Skin epidermis (tissue), 12 donors: ENCODE measurements around the gene BMPER.

Source experiments
- H3K27ac ChIP-seq, 21 experiments: fragments of 200-600 bp; sonication (generic) in 11 of 21; one replicate each; pipeline ENCODE4 v1.5.0; 2020; ENCODE audit warnings: mild to moderate bottlenecking in 3 of 21, inconsistent platforms in 2 of 21, moderate library complexity in 2 of 21
- H3K4me3 ChIP-seq, 7 experiments: fragments of 200-600 bp; sonication (generic) in 2 of 7; one replicate each; pipeline ENCODE4 v1.5.0; 2020; ENCODE audit warnings: inconsistent platforms in 2 of 7, mild to moderate bottlenecking in 2 of 7, moderate library complexity in 1 of 7

The BMPER gene

GRCh38 chr7:34189031-34189430 is 283.7 kb downstream of the BMPER start:
- no peak overlapping the region for H3K4me3 ChIP-seq

GRCh38 chr7:34190299-34190698 is 285.0 kb downstream of the BMPER start:
- H3K27ac ChIP-seq, result no peak overlapping the region

More at GRCh38 chr7:34189031-34189430, 283.7 kb downstream of the BMPER start:
- H3K27ac ChIP-seq, result no peak overlapping the region

GRCh38 chr7:34191162-34191561 is 285.8 kb downstream of the BMPER start:
- H3K4me3 ChIP-seq, result no peak overlapping the region
- H3K27ac ChIP-seq, result no peak overlapping the region

More at GRCh38 chr7:34190299-34190698, 285.0 kb downstream of the BMPER start:
- H3K4me3 ChIP-seq, result no peak overlapping the region

- Histone ChIP-seq H3K27ac (no peak overlapping the region), H3K4me3 (no peak overlapping the region)
These were observed 286.6 kb downstream of the BMPER start for GRCh38 chr7:34191771-34192479.

- Histone ChIP-seq H3K27ac (no peak overlapping the region), H3K4me3 (no peak overlapping the region)
These were observed 287.6 kb downstream of the BMPER start for GRCh38 chr7:34192906-34193305.

- H3K4me3 ChIP-seq, result no peak overlapping the region
- no peak overlapping the region for H3K27ac ChIP-seq
These were observed 292.9 kb downstream of the BMPER start for GRCh38 chr7:34198231-34198641.
